RKO (cell line): ENCODE data around the gene SLC41A3.

ENCODE experiments used
- DNase-seq: peaks from one replicate; pipeline ENCODE4 v3.0.0-alpha.2; 2016; ENCODE audit warnings: low spot score

SLC41A3 gene

GRCh38 chr3:126119976-126120375 lies 36.1 kb upstream of the SLC41A3 start:
- DNase-seq = no peak

GRCh38 chr3:126119008-126119675 lies 35.2 kb upstream of the SLC41A3 start:
- no peak for DNase-seq

DNA sequence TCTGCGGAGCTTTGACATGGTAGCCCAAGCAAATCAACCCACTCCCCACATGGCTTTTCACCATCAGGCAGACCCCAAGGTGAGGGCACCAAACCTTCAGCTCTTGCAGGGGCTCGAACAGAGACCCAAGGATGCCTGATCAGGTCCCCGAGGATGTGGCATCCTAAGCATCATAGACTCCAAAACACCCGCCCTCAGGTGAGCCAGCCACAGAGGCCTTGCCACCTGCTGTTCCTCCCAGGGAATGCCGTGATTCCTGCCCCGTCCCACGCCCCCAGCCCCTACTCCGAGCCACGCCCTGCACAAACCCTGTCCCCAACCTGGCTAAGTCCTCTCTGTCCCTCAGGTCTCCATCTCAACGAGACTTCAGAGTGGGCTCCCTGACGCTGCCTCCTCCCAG lies 34.7 kb upstream of the SLC41A3 start:
- DNase-seq = no peak

DNA sequence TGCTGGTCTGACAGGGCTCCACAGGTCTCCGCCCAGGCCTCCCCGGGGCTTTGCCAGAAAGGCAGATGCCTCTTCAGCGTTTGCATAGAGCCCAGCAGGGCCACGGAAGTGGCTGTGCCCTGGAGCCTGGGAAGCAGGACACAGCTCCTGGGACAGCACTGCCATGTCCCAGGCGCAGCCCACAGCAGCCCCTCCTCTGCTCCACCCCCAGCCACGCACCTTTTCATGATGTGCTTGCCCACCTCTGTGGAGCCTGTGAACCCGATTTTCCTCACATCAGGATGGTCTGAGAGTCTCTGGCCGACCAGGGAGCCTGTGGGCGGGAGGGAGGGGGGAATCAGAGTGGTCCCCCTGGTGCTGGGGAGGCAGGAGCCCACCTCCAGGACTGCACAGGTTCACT lies 33.9 kb upstream of the SLC41A3 start:
- DNase-seq = no peak

DNA sequence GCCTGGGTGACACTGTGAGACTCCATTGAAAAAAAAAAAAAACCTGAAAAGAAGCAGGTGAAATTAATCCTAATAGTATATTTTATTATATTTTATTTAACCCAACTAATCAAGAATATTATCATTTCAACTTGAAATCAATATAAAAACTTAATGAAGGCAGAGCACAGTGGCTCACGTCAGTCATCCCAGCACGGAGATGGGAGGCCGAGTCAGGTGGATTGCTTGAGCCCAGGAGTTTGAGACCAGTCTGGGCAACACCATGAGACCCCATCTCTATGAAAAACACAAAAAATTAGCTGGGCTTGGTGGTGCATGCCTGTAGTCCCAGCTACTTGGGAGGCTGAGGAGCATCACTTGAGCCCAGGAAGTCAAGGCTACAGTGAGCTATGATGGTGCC lies 33.3 kb upstream of the SLC41A3 start:
- DNase-seq = no peak

GRCh38 chr3:126116526-126116925 lies 32.6 kb upstream of the SLC41A3 start:
- no peak for DNase-seq

GRCh38 chr3:126114443-126115386 lies 30.8 kb upstream of the SLC41A3 start:
- DNase-seq = no peak

DNA sequence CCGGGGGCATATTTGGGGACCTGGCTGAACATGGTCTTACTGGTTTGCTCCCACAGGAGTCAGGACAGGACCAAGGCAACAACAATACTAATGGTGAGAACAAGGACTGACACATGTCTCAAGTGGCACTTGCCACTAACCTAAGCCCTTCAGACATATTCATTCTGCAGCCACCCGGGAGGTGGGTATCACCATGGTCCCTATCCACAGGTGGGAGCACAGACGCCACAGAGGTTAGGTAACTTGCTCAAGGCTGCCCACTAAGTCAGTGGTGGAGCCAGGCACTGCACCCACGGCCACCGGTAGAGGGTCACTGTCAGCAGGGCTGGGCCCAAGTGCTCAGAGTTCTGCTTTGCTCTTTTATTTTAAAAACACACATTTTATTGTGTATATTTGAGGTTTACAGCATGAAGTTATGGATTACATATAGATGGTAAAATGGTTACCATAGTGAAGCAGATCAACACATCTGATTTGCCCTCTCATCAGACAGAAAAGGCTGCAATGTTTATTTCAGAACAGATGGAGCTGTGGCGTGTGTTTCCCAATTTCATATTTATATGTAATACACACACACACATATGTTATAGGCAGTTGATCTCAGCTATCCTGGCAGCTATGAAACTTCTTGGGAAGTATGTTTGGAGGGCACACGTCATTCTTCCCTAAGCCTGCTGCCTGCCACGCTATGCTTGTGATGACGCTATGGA lies 30.0 kb upstream of the SLC41A3 start:
- no peak for DNase-seq

GRCh38 chr3:126113238-126113555 lies 29.3 kb upstream of the SLC41A3 start:
- DNase-seq = no peak

DNA sequence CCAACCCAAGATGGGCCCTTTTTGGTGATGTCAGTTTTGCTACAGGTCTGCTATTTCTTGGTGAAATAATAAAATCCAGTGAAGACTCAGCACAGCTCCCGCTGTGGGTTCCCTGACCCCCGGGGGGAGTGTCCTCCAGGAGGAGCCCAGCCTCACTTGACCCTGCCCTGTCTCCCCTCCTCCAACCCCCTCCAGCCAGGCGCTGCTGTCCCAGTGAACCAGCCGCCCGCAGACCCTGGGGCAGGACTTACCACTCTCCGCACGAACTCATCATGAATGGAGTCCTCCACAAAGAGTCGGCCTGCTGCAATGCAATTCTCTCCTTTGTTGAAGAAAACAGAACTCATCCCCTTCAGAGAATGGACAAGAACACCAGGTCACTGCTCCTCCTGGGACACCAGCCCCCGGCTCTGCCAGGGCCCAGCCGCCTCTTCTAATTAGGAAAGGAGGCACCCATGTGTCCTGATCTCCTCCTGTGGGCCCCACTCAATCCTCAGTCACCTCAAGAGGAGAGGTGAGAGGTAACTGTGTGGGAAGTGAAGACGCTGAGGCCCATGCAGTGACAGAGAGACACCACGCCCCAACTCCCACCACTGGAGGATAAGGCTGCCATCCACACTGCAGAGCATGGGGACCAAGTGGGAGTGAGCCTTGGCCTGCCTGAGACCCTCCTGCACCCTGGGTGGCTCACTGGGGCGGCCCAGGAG lies 28.8 kb upstream of the SLC41A3 start:
- no peak for DNase-seq

DNA sequence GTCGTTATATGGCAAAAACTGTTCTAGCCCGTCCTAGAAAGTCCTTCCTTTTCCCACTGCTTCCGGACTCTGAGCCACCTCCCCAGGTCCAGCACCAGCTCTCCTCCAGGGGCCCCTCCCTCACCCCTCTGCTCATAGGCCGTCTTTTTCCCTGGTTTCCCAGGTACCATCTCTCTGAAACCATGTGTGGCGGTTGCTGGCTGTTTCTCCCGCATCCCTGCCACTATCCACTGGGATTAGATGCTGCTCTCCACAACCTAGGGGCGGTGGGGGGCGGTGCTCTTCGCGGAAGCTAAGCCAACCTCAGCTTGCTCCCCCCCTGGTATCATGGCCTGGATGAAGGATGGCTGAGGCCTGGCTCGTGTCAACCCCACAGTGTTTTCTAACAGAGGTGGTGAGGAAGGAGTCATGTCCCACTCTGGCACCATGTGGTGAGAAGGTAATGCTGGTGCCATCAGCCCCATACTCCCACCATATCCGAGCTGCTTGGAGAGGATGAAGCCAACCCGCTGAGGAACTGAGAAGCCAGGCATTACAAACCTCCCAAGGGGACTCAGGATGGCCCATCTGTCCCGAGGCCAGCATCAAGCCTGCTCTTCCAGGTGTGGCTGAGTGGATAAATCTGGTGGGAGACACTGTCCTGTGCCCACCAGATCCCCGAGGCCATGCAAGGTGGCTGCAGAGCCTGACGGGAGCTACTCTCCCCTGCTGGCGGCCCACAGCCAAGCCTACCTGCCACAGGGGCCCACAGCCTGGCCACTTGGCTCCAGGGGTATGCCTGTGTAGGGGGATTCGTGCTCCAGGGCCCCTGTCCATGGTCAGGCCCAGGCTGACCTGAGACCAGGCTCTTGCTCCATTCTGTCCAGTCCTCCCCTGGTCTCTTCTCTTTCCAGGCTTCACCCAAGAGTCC lies 27.9 kb upstream of the SLC41A3 start:
- DNase-seq = no peak

- no peak for DNase-seq
Measured at GRCh38 chr3:126111126-126111551, 27.2 kb upstream of the SLC41A3 start.

DNA sequence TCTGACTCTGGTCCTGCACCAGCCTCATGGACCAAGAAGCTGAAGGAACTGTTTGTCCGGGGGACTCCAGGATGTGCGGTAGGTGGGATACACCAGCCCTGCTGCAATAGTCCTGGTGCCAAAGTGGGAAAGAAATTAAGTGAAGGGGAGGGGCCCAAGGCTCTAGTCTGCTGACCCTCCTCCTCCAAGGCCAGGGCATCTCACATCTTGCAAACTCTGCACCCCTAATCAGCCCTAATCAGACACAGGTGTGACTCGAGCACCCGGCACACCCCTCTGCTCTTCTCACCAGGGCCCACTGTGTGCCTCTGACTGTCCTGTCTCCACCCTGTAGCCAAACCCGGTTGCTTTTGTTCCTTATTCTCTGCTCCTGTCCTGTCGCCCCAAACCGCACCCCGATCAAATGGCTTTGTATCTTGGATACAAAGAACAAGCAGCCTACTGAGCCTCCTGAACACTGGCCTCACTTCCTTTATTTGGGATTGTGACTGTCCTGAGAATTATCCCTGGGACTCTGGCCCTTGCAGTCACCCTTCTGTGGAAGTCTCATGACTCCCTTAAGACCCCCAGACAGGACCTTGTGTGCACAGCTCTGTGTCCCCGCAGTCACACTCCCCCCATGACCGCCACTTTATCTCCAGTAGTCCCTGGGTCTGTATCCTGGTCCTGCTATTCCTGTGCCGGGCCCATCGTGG lies 26.7 kb upstream of the SLC41A3 start:
- DNase-seq = no peak

DNA sequence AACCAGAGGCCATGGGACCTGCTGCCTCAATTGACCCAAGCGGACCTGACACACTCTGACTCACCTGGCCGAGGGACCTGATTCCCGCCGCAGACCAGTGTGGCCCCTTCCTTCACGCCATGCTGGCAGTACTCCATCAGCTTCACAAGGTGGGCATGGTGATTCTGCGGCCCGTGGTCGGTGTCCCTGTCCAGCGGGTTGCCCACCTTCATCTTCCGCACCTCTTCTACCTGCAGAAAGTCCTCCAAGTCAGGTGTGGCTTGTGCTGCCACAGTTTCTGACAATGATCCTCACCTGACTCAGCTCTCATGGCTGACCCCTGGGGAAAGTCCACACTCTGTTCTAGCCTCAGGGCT lies 25.9 kb upstream of the SLC41A3 start:
- no peak for DNase-seq

DNA sequence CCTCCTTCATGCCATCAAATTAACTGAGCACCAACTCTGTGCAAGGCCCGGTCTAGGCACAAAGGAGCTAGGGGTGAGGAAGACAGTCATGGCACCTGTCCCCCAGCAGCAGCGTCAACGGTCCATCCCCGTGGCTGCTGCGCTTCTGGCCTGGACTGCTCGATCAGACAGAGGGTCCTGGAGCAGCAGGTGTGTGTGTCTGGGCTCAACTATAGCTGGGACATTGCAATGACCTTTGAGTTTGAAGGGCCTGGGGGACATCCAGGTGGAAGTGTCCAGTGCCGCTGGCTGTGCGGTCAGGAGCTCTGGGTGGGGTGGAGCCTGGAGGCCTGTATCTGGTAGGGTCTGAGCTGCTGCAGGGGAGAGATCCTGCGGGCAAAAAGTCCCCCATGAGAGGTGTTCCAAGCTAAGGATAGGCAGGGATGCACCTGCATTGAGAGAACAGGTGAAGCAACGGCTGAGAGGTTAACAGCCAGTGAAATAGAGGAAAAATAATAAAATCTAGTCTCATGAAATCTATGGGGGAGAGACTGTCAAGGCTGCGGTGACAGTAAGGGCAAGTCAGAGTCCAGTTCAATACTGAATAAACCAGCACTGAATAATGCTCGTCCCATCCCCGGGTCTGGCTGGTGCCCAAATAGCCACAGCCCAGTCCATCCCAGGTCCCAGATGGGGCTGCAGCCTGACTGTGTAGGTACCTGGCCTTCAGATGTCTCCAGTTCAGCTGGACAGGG lies 25.4 kb upstream of the SLC41A3 start:
- DNase-seq = no peak

DNA sequence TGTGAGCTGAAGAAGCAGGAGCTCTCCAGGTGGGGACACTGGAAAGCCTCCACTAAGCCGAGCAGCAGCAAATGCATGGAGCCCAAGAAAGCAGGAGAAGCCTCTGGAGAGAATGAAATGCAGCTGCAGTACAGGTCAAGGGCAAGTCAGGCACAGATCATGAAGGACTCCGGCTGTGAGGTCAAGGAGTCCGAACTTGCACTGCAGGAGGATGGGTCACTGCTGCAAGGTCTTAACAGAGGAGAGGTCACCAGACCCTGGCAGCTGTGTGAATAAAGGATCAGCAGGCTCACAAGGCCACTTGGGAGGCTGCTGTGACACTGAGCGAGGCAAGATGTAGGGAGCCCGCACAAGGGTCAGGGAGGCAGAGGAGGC lies 24.7 kb upstream of the SLC41A3 start:
- no peak for DNase-seq

- no peak for DNase-seq
Measured at GRCh38 chr3:126107957-126108675, 24.2 kb upstream of the SLC41A3 start.

- no peak for DNase-seq
Measured at GRCh38 chr3:126107203-126107939, 23.4 kb upstream of the SLC41A3 start.
